Urothelium cell line (cell line): ENCODE results near the gene TOP3B.
A peak's percentile ranks its signal among the peaks of the same experiment; 100 is the strongest.

Experiments used
- DNase-seq: peaks from one replicate; pipeline ENCODE4 v3.0.0; 2011; ENCODE audit warnings: low spot score, mixed read lengths
- FAIRE-seq: peaks from 2 replicates; lab custom pipeline; 2011; peaks lifted over from hg19 to GRCh38; lab: Jason Lieb, UNC

TOP3B gene

GRCh38 chr22:21984793-21985192, 2.2 kb upstream of the TOP3B start:
- DNase-seq (no peak), FAIRE-seq (no peak)

DNA sequence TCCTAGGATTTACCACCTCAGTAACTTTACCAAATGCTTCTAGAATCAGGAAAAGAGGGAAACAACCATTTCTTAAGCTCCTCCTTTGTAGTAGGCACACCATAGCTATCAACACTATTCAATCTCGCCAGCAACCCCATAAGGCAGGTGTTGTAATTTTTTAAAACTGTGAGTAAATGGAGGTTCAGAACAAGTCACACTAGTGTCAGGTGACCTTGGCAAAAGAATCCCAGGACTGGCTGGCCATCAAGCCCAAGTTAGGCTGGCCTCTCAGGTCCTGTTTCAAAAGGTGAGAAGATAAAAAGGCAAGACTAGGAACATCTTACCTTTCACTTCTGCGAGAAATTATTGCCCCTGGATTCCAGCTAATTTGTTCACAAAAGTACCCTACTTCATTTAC, 713 bp downstream of the TOP3B start:
- FAIRE-seq (no peak), DNase-seq (no peak)

DNA sequence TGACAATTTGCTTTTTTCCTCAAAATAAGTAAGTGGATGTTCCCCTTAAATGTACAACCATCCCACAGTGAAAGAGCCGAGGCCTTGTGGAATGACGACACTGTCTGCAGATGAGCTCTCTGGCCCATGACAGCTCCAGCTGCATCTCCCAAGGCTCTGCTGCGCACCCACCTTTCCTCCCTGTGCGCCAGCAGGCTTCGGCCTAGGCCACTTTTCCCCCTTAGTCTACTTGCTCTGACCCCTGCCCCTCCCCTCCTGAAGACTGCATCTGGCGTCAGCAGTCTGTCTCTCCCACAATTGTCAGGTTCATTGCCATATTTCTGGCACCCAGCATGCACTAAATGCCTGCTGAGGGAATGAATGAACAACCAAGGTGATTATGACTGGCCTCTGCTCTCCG, 2.0 kb downstream of the TOP3B start:
- no peak for DNase-seq
- no peak for FAIRE-seq

GRCh38 chr22:21978564-21979386, 3.8 kb downstream of the TOP3B start:
- no peak for FAIRE-seq
- DNase-seq = no peak

- FAIRE-seq = no peak
These were observed 4.8 kb downstream of the TOP3B start for GRCh38 chr22:21977814-21978213.

DNA sequence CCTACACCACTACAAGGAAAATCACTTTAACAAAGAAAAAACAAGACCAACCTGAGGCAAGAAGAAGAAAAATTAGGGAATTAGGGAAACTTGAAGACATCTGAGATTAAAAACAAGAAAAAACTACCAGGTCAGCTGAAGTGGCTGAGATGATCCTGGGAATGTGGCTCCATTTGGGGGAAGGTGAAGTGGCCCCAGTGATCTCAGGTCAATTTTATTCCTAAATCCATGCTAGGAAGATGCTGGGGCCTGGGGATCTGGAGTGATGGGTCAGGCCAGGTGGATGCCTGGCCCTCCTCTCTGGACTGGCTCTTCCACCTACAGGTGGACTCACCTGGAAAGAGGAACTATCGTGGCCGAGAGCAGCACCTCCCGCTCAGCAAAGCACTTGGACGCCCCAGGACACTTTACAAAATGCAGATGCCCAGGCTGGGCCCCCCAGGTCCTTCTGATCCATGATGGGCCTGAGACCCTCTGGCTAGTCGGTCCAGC, 6.7 kb downstream of the TOP3B start:
- no peak for FAIRE-seq

More at GRCh38 chr22:21977814-21978213, 4.8 kb downstream of the TOP3B start:
- DNase-seq = no peak

DNA sequence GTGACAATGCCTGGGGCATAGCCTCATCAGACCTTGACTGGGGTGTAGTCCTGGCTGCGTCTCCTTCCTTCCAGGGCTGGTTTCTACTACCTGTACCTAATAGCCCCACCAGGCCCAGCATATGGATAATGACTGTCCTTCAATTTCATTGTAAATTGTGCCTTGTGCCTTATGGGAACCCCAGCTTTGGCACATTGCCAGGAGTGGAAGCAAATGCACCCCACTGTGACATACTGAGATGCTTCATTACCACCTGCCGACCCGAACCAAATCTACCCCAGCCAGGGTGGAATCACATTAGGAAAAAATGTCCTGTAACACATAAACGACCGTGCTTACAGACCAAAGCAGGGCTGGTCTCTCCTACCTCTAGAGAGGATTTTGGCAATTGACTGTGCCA, 7.3 kb downstream of the TOP3B start:
- FAIRE-seq (peak; percentile 90), DNase-seq (no peak)

More for the DNA sequence above, 6.7 kb downstream of the TOP3B start:
- DNase-seq = no peak

- DNase-seq (no peak), FAIRE-seq (no peak)
These were observed 8.4 kb downstream of the TOP3B start for GRCh38 chr22:21974058-21974649.

DNA sequence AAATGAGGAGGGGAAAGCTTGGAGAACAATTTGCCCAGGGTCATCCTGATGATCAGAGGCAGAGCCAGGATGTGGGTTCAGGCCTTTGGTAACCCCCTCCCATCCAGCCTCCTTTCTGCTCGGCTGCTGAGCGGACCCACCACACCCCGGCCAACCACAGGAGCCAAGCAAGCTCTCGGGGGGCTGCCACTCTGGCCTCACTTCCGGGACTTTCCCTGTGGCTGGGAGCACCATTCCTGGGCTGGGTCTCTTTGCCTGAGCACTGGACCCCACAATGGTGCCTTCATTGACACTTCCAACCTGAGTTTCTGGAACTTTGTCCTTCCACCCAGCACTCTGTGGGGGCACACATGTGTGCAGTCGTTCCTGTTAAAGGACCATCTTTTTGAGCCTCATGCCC, 9.8 kb downstream of the TOP3B start:
- FAIRE-seq (no peak), DNase-seq (no peak)

DNA sequence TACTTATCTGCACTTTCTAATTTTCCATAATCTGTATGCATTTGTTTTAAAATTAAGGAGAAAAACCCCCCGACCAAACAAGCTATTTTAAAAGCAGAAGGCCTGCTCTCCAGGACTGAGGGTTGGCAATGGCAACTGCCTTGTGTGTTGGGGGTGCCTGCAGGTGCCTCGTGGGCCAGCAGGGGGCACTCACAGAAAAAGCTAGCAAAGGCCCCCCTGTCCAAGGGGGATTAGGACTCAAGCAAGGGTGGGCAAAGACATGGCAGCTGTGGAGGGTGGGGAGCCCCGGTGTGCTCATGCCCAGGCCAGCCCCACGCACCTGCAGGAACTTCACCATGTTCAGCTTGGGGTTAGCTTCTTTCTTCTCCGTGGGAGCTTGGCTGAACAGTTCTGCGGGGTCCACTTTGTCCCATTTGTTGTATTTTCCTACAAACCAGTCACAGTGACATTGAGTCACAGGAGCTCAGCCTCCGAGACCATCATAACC, 10.3 kb downstream of the TOP3B start:
- FAIRE-seq (peak; percentile 87), DNase-seq (peak; percentile 84)

GRCh38 chr22:21971858-21972275, 10.7 kb downstream of the TOP3B start:
- FAIRE-seq (peak; percentile 44), DNase-seq (no peak)

GRCh38 chr22:21970800-21971617, 11.6 kb downstream of the TOP3B start:
- DNase-seq (no peak), FAIRE-seq (no peak)

GRCh38 chr22:21970037-21970799, 12.4 kb downstream of the TOP3B start:
- peak; percentile 35 for FAIRE-seq

DNA sequence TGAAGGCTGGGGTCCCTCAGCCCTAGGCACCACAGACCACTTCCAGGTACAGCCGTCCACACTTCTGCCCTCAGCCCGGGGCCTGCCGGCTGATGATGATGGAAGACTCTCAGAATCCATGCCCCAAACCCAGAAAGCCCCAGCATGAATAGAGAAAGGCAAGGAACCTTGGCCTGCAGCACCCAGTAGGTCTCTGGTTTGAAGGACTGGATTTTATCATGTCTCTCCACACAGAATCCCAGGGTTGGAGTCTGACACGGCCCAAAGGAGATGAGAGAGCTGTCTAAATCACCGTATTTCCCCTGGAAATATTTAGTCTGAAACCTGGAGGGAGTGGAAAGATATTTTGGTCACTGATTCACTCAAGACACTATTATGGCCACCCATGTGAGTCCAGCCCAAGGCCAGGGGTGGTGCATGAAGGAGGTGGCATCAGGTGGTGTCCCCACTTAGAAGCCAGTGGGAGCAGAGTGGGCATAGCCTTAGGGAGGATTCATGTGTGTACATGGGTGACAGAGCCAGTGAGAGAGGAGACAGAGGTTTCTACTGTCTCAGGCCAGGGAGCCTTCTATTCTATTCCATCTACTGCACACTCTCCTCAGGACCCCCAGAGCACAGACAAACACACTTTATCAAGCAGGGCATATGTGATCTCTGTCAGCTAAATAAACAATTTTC, 14.0 kb downstream of the TOP3B start:
- DNase-seq (no peak), FAIRE-seq (no peak)

More at GRCh38 chr22:21970037-21970799, 12.4 kb downstream of the TOP3B start:
- no peak for DNase-seq

GRCh38 chr22:21967693-21968271, 14.8 kb downstream of the TOP3B start:
- no peak for FAIRE-seq
- no peak for DNase-seq

DNA sequence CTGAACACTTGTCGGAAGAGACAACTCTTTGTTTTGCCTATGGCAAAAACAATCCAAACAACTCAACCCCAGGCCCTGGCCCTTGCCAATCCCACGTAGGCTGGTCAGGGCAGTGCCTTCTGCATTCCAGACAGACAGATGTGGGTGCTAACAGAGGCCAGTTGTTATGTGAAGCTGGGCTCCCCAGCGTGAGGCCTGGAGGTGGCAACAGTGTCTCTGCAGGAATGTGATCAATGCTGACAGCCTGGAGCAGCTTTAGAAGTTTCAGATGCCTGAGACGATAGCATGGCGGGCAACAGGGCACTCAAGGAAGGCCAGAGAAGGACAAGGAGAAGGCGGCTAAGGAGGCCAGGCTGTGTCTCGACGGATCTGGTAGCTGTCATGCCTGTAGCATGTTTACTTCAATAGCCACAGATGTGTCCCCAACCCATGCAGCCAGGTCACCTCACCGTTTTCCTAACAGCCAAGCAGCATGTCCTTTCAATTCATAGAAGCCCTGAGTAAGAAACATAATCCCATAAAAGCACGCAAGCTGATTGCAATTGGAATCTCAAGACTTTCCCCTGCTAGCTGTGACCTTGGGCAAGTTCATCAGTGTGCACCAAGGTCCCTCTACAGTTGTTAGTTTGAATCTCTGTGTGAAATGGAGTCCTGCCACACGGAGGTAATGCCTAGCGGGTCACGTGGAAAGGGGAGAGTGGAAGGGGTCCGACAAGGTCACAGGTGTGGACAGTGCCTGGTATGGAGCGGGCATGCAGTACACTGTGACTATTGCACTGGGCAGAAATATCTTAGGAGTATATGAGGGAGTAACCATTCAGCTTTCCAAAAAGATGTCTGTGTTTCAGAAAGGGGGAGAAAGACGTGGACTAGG, 15.7 kb downstream of the TOP3B start:
- FAIRE-seq (peak; percentile 59), DNase-seq (no peak)

- FAIRE-seq (no peak), DNase-seq (no peak)
These were observed 16.8 kb downstream of the TOP3B start for GRCh38 chr22:21965762-21966288.

GRCh38 chr22:21964918-21965484, 17.6 kb downstream of the TOP3B start:
- FAIRE-seq (no peak), DNase-seq (no peak)
